ENCODE data around the gene MBD6. TPM values are rescaled to one million over a fixed set of nuclear protein-coding genes. Genes with fewer than 3 reads are reported as not detected.
A peak's percentile ranks its signal among the peaks of the same experiment; 100 is the strongest.
"Not testable (repeated sequence)": the region's sequence is repeated elsewhere in the genome, so short reads cannot be mapped to it uniquely, and the experiment has no call there.

The MBD6 gene
- total RNA-seq, 2 donors from 2014 or later: 78.8 to 83.1 TPM

DNA sequence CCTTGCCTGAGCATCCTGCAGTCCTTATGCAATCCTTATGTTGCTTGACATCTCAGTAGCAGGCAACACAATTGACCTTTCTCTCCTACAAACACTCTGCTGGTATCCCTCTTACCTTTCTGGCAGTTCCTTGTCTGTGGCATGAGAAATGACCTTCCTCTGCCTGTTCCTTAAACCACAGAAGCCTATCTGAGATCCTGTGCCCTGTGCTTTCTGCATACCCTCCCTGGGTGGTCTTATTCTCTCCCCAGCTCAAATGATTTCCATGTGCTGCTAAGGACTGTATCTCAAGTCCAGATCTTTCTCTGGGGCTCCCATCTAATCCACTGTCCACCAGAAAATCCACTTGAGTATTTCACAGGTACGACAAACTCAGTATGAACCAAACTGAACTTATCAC lies 41.0 kb upstream of the MBD6 start:
- H3K4me1 Mint-ChIP-seq: peaks cover 36% of the 10 kb centered on the region
- peaks cover 29% of the 10 kb centered on the region for H3K36me3 Mint-ChIP-seq (ENCODE audit: low read depth)
- H3K27me3 Mint-ChIP-seq: no peaks in the 10 kb centered on the region
- no peaks in the 10 kb centered on the region for H3K9me3 Mint-ChIP-seq
- H3K4me3 Mint-ChIP-seq: peak overlapping the region; percentile 92
- peak overlapping the region; percentile 96 for H3K27ac Mint-ChIP-seq
- ATAC-seq (replicated peaks): no peak

DNA sequence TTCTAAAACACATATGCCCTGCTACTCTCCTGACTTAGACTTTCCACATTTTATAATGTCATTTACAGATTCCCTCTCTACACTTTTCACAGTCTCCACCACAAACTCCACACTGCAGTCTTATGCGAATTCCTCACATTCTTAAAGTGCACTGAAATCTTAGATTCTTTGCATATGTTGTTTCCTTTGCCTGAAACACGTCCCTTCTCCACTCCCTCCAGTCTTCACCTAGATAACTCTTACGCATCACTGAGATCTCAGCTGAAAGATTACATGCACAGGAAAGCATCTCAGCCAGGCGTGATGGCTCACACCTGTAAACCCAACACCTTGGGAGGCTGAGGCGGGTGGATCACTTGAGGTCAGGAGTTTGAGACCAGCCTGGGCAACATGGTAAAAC lies 39.2 kb upstream of the MBD6 start:
- no peak overlapping the region for H3K4me3 Mint-ChIP-seq
- peaks cover 34% of the 10 kb centered on the region for H3K4me1 Mint-ChIP-seq
- H3K9me3 Mint-ChIP-seq: no peaks in the 10 kb centered on the region
- no peaks in the 10 kb centered on the region for H3K27me3 Mint-ChIP-seq
- no peak for ATAC-seq (replicated peaks)
- peaks cover 21% of the 10 kb centered on the region for H3K36me3 Mint-ChIP-seq (ENCODE audit: low read depth)
- peak overlapping the region; percentile 39 for H3K27ac Mint-ChIP-seq

DNA sequence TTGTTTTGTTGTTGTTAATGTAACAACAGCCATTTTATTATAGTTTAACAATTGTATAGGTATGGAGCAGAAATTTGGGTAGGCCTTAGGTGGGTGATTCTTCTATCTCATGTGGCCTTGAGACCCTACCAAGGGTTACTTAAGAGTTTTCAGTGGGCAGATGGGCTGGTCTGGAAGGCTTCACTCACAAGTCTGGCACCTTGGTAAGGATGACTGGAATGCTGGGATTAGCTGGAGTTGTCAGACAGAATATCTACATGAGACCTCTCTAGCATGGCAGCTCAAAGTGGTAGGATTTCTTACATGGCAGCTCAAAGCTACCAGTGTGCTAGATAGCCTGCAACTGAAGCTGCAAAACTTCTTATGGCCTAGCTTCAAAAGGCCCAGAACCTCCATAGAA lies 36.9 kb upstream of the MBD6 start:
- ATAC-seq (replicated peaks): no peak
- Mint-ChIP-seq H3K4me3 (no peak overlapping the region), H3K27ac (no peak overlapping the region), H3K9me3 (no peaks in the 10 kb centered on the region), H3K4me1 (peaks cover 31% of the 10 kb centered on the region), H3K27me3 (no peaks in the 10 kb centered on the region), H3K36me3 (ENCODE audit: low read depth) (peaks cover 32% of the 10 kb centered on the region)

DNA sequence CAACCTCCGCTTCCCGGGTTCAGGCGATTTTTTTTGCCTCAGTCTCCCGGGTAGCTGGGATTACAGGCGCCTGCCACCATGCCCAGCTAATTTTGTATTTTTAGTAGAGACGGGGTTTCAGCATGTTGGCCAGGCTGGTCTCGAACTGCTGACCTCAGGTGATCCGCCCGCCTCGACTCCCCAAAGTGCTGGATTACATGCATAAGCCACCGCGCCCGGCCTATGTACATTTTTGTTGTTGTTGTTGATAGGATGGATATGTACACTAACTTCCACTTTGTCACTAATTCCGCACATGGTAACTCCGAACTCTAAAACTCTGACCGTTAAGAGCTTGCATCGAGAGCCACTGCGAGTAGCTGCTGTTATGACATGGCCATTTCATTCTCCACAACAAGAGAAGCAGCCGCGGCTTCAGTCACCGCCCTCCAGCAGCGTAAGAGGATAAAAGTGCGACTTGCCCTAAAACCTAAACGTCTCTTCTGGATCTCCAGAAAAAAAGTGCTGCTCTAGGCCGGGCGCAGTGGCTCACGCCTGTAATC lies 35.5 kb upstream of the MBD6 start:
- Mint-ChIP-seq H3K9me3 (no peaks in the 10 kb centered on the region), H3K4me3 (peak overlapping the region; percentile 87), H3K27me3 (no peaks in the 10 kb centered on the region), H3K36me3 (ENCODE audit: low read depth) (peaks cover 46% of the 10 kb centered on the region), H3K27ac (peak overlapping the region; percentile 88), H3K4me1 (peaks cover 26% of the 10 kb centered on the region)
- ATAC-seq (replicated peaks): no peak

DNA sequence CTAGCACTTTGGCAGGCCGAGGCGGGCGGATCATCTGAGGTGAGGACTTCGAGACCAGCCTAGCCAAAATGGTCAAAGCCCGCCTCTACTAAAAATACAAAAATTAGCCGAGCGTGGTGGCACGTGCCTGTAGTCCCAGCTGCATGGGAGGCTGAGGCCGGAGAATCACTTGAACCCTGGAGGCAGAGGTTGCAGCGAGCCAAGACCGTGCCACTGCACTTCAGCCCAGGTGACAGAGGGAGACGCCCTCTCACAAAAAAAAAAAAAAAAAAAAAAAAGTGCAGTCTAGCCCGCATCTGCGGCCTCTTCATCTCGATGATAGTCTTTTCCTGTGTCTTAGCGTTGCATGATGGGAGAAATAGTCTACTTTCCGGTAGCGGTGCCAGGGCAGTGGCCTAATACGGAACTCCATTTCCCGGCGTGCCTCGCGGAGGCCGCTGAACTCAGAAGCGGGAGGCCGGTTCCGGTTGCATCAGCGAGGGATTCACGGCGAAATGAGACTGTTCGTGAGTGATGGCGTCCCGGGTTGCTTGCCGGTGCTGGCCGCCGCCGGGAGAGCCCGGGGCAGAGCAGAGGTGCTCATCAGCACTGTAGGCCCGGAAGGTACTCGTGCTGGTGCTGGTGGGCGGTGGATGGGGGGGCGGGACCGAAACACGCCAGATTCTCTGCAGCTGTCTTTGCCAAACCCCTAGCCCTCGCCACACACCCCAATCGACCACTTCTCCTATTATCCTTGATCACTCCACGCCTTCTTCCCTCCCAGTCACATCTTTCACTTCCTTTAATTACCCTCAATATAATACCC lies 34.8 kb upstream of the MBD6 start, which contains the start of gene MARS1:
Gene MARS1, plus strand, starts transcription at position 472 of the 805 bp plus-strand sequence. Its CDS starts 23 bp downstream, at position 495.
- Mint-ChIP-seq H3K4me3 (peak within 1 kb of the TSS; percentile 87), H3K36me3 (ENCODE audit: low read depth) (peaks cover 53% of the 10 kb centered on the region), H3K27me3 (no peaks in the 10 kb centered on the region), H3K4me1 (peaks cover 26% of the 10 kb centered on the region), H3K27ac (peak within 1 kb of the TSS; percentile 88), H3K9me3 (no peaks in the 10 kb centered on the region)
- ATAC-seq (replicated peaks): peak; percentile 99

DNA sequence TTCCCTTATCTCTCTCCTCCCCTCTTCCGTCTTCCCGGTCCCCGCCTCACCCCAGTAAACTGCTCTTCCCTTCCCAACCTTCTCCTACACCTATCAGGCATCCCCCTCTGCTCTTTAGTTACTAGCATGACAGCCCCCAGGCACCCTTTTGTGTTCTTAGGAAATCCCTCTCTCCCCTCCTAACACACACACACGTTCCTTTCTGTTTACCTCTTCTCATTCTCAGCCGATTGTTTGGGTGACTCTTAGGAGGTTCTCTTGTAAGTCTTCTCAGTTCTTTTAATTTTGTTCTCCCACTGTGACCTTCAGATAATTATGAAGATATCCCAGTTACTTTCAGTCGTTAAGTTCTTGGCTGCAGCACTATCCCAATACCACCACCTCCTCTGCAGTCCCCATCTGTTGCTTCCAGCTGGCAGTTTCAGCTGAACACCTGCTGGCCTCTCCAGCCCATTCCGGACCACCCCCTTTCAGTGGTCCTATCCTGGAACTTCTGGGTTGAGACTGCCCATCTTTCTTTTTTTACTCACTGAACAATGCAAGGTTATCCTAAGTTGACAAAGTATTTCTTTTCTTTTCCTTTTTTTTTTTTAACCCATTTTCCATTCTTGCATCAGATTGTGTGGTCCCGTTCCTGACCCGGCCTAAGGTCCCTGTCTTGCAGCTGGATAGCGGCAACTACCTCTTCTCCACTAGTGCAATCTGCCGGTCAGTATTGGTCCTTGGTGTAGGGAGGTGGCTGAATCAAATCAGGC lies 34.0 kb upstream of the MBD6 start:
- peaks cover 57% of the 10 kb centered on the region for H3K36me3 Mint-ChIP-seq (ENCODE audit: low read depth)
- H3K27ac Mint-ChIP-seq: peak overlapping the region; percentile 88
- ATAC-seq (replicated peaks): no peak

DNA sequence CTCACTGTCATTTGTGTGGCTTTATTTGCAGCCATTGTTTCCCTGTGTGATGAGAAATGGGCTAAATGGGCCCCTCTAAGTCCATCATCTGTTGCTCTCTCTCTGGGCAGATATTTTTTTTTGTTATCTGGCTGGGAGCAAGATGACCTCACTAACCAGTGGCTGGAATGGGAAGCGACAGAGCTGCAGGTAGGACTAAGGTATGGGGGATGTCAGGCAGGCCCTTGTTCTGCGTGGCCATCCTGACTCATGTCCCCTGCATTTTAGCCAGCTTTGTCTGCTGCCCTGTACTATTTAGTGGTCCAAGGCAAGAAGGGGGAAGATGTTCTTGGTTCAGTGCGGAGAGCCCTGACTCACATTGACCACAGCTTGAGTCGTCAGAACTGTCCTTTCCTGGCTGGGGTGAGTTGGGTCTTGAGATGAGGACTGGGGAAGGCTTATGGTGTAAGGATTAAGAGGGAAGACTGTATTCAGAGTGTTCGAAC lies 33.4 kb upstream of the MBD6 start:
- ATAC-seq (replicated peaks): no peak
- H3K36me3 Mint-ChIP-seq (ENCODE audit: low read depth): peaks cover 62% of the 10 kb centered on the region
- H3K27me3 Mint-ChIP-seq: no peaks in the 10 kb centered on the region
- H3K9me3 Mint-ChIP-seq: no peaks in the 10 kb centered on the region
- peak overlapping the region; percentile 87 for H3K4me3 Mint-ChIP-seq
- peaks cover 20% of the 10 kb centered on the region for H3K4me1 Mint-ChIP-seq
- peak overlapping the region; percentile 88 for H3K27ac Mint-ChIP-seq

More for the DNA sequence above, 34.0 kb upstream of the MBD6 start:
- peak overlapping the region; percentile 87 for H3K4me3 Mint-ChIP-seq
- no peaks in the 10 kb centered on the region for H3K9me3 Mint-ChIP-seq
- H3K4me1 Mint-ChIP-seq: peaks cover 20% of the 10 kb centered on the region
- H3K27me3 Mint-ChIP-seq: no peaks in the 10 kb centered on the region

DNA sequence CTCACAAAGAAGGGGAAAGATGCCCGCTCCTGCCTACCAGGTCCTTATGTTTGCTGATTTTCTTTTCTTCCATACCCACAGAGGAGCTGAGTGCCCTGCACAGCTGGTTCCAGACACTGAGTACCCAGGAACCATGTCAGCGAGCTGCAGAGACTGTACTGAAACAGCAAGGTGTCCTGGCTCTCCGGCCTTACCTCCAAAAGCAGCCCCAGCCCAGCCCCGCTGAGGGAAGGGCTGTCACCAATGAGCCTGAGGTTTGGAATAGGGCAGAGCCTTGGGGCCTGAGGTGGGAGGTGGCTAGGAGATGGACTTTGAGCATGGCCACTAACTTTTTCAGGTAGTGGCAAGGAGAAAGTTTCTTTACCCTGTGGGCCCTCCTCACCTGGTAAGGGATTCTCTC lies 32.5 kb upstream of the MBD6 start:
- ATAC-seq (replicated peaks): no peak
- Mint-ChIP-seq H3K27ac (no peak overlapping the region), H3K9me3 (no peaks in the 10 kb centered on the region), H3K4me1 (peaks cover 20% of the 10 kb centered on the region), H3K36me3 (ENCODE audit: low read depth) (peaks cover 71% of the 10 kb centered on the region), H3K4me3 (no peak overlapping the region), H3K27me3 (no peaks in the 10 kb centered on the region)

DNA sequence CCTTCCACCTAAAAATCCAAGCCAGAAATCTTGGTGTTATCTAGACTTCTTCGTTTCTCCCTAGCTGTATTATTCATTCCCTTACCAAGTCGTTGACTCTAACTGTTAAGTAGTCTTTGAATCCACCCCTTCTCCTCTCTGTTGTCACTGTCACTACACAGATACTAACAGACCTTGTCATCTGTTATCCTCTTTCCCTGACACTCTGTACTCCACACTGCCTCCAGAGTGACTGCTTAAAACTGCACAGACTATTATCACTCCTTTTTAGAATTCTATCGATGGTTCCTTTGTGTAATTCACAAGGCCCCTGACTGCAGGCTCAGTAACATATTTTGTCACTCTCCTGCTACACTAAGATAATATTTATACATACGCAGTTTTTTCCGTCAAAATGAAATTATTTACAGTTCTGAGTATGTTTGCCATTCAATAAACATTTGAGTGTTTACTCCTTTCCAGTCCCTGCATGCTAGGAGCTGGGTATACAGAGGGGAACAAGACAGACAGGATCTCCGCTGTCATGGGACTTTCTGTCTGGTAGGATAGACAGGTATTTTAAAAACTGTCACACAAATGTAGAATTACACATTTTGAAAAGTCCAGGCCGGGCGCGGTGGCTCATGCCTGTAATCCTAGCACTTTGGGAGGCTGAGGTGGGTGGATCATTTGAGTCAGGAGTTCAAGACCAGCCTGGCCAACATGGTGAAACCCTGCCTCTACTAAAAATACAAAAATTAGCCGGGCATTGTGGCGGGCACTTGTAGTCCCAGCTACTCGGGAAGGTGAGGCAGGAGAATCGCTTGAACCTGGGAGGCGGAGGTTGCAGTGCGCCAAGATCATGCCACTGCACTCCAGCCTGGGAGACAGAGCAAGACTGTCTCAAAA lies 31.0 kb upstream of the MBD6 start:
- Mint-ChIP-seq H3K36me3 (ENCODE audit: low read depth) (peaks cover 86% of the 10 kb centered on the region), H3K4me3 (no peak overlapping the region), H3K4me1 (peaks cover 20% of the 10 kb centered on the region), H3K27me3 (no peaks in the 10 kb centered on the region), H3K9me3 (no peaks in the 10 kb centered on the region), H3K27ac (no peak overlapping the region)
- ATAC-seq (replicated peaks): no peak

DNA sequence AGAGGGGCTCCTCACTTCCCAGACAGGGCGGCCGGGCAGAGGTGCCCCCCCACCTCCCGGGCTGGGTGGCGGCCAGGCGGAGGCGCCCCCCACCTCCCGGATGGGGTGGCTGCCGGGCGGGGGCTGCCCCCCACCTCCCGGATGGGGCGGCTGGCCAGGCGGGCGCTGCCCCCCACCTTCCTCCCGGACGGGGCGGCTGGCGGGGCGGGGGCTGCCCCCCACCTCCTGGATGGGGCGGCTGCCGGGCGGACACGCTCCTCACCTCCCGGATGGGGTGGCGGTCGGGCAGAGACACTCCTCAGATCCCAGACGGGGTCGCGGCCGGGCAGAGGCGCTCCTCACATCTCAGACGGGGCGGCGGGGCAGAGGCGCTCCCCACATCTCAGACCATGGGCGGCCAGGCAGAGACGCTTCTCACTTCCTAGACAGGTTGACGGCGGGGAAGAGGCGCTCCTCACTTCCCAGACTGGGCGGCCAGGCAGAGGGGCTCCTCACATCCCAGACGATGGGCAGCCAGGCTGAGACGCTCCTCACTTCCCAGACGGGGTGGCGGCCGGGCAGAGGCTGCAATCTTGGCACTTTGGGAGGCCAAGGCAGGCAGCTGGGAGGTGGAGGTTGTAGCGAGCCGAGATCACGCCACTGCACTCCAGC lies 27.4 kb upstream of the MBD6 start:
- H3K27ac Mint-ChIP-seq; ATAC-seq (replicated peaks); H3K4me3 Mint-ChIP-seq; H3K9me3 Mint-ChIP-seq; H3K27me3 Mint-ChIP-seq: not testable (repeated sequence)
- Mint-ChIP-seq H3K36me3 (ENCODE audit: low read depth) (peaks cover 93% of the 10 kb centered on the region), H3K4me1 (peaks cover 10% of the 10 kb centered on the region)

DNA sequence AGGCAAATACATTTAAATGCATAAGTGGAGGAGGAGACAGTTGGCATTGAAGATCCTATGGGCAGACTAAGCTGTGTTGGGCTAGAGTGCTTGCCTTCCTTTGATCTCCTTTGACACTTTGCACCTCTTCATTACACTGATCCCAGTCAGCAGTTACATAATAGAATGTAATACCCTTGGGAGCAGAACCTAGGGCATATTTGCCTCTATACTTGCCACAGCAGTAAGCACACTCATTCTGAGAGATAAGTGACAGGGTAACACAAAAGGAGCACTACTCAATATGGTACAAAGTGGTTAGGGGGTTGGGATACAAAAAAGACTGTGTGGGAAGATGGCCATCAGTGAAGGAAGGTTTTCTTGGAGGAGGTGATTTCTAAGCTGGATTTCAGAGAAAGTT lies 25.8 kb upstream of the MBD6 start:
- ATAC-seq (replicated peaks): peak; percentile 37
- H3K36me3 Mint-ChIP-seq (ENCODE audit: low read depth): peaks cover 93% of the 10 kb centered on the region
- no peak overlapping the region for H3K4me3 Mint-ChIP-seq
- H3K9me3 Mint-ChIP-seq: no peaks in the 10 kb centered on the region
- no peak overlapping the region for H3K27ac Mint-ChIP-seq
- peaks cover 5% of the 10 kb centered on the region for H3K4me1 Mint-ChIP-seq
- no peaks in the 10 kb centered on the region for H3K27me3 Mint-ChIP-seq

DNA sequence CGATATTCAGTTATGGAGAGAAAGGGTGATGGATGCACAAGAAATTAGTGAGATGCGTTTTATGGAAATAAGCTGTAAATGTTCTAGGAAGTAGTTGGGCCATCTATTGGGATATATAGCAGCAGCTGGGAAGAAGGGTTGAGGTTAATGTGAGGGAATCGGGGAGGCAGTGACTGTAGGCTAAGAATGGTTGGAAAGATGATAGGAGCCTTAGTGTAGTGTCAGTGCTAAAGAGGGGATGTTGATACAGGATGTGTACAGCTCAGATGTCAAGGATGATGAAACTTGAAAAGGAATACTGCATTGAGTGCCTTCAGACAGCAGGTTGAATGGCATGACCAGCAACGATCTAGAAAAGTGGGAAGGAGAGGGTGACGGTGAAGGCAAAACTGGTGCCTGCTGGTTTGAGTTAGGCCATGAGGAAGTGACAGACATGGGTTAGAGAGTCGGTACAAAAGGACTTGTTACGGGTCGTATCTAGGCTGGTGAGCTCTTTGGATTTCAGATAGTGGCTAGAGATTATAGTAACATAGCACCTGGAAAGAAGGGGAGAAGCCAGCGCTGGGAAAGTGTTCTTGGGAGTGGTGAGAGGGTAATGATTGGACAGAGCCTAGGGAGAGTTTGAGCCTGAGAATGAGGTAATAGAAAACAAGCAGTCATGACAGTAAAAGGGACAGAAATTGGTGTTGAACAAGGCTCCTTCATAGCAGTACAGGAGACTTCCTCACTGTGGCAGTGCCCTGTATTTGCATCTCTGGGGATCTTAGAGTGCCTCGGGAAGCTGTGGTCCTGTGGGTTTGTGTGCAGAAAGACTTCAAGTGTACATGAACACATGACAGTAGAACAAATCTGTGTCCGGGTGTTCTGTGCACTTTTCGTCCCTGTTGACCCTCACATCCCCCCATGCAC lies 25.1 kb upstream of the MBD6 start:
- Mint-ChIP-seq H3K4me3 (no peak overlapping the region), H3K36me3 (ENCODE audit: low read depth) (peaks cover 93% of the 10 kb centered on the region), H3K27ac (peak overlapping the region; percentile 24), H3K4me1 (peaks cover 5% of the 10 kb centered on the region), H3K9me3 (no peaks in the 10 kb centered on the region), H3K27me3 (no peaks in the 10 kb centered on the region)
- ATAC-seq (replicated peaks): no peak

DNA sequence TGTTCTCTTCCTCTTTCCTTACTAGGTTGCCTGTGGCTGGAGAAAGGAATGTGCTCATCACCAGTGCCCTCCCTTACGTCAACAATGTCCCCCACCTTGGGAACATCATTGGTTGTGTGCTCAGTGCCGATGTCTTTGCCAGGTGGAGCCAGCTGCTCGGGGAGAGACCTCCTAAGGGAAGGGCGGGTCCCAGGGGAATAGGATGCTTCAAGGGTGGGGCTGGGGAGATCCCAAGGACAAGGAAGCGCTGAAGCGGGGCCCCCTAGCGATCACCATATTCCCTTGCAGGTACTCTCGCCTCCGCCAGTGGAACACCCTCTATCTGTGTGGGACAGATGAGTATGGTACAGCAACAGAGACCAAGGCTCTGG lies 24.5 kb upstream of the MBD6 start:
- H3K27me3 Mint-ChIP-seq: no peaks in the 10 kb centered on the region
- peak overlapping the region; percentile 24 for H3K27ac Mint-ChIP-seq
- peaks cover 93% of the 10 kb centered on the region for H3K36me3 Mint-ChIP-seq (ENCODE audit: low read depth)
- H3K9me3 Mint-ChIP-seq: no peaks in the 10 kb centered on the region
- H3K4me3 Mint-ChIP-seq: no peak overlapping the region
- H3K4me1 Mint-ChIP-seq: peaks cover 5% of the 10 kb centered on the region
- no peak for ATAC-seq (replicated peaks)
